Small intestine (tissue), 7 donors: ENCODE data around the gene PRKCA. TPM values are rescaled to one million over a fixed set of nuclear protein-coding genes. Genes with fewer than 3 reads are reported as not detected.
A peak's percentile ranks its signal among the peaks of the same experiment; 100 is the strongest.
"Not testable (repeated sequence)": the region's sequence is repeated elsewhere in the genome, so short reads cannot be mapped to it uniquely, and the experiment has no call there.

ENCODE experiments used
- DNase-seq, 2 donors: peaks; one replicate each; pipeline versions ENCODE4 v3.0.0 to v3.0.0-alpha.2; 2013
- FAIRE-seq: peaks from 2 replicates; lab custom pipeline; 2012; peaks lifted over from hg19 to GRCh38; lab: Jason Lieb, UNC
- H3K27ac ChIP-seq, 3 donors: one replicate each; pipeline ENCODE4 v1.5.1; 2013; ENCODE audit warnings: low read length in 2 of 3, mild to moderate bottlenecking in 2 of 3, control low read depth in 1 of 3, inconsistent platforms in 1 of 3, low read depth in 1 of 3, moderate library complexity in 1 of 3
- H3K27me3 ChIP-seq, 3 donors: one replicate each; pipeline ENCODE4 v1.6.1; 2013; ENCODE audit warnings: low read length in 3 of 3, inconsistent platforms in 1 of 3; ENCODE audit not compliant: control insufficient read depth in 3 of 3, insufficient read depth in 3 of 3
- H3K36me3 ChIP-seq, 3 donors: one replicate each; pipeline ENCODE4 v1.6.1; 2013; ENCODE audit warnings: low read length in 3 of 3, inconsistent platforms in 1 of 3, low read depth in 1 of 3, mild to moderate bottlenecking in 1 of 3, moderate library complexity in 1 of 3; ENCODE audit not compliant: control insufficient read depth in 3 of 3, insufficient read depth in 2 of 3
- H3K4me1 ChIP-seq, 3 donors: one replicate each; pipeline ENCODE4 v1.6.1; 2013; ENCODE audit warnings: low read length in 2 of 3, inconsistent platforms in 1 of 3, low read depth in 1 of 3, mild to moderate bottlenecking in 1 of 3, moderate library complexity in 1 of 3; ENCODE audit not compliant: control insufficient read depth in 3 of 3, insufficient read depth in 2 of 3
- H3K4me3 ChIP-seq, 3 donors: one replicate each; pipeline ENCODE4 v1.5.1; 2013; ENCODE audit warnings: low read length in 3 of 3, control low read depth in 1 of 3, inconsistent platforms in 1 of 3, low read depth in 1 of 3, mild to moderate bottlenecking in 1 of 3, moderate library complexity in 1 of 3
- H3K9me3 ChIP-seq, 2 donors: one replicate each; pipeline ENCODE4 v1.6.1; 2013; ENCODE audit warnings: low read depth in 1 of 2, low read length in 1 of 2; ENCODE audit not compliant: control insufficient read depth in 2 of 2, insufficient read depth in 1 of 2
- WGBS, 3 donors: extraction: QIAGEN DNeasy Blood & Tissue Kit; methylation state at CpG; one replicate each; pipeline ENCODE4 v1.1.7; 2013; 5-methylcytosine and 5-hydroxymethylcytosine counted together
- polyA plus RNA-seq, 4 donors: library from polyadenylated mRNA; stranded (reverse) in 3 of 4; unstranded in 1 of 4; fragments of 200-250 nt in 3 of 4; fragments of 120-200 nt in 1 of 4; gene quantifications; one replicate each; pipeline versions ENCODE4 v1.2.1 to v1.2.3, GENCODE V29; 2013
- donor health status: healthy with polysubstance abuse.
- donor health status: control.
- donor health status: control.
- donor health status: Bipolar disorder and iron deficiency.
- donor health status: healthy.

PRKCA gene
- polyA plus RNA-seq, 4 donors = 11.3 to 26.6 (median 22.9) TPM

- DNase-seq = no peak
- peaks cover 0 to 4% (median 0%) of the 10 kb centered on the region in 3 donors for H3K36me3 ChIP-seq
- WGBS, 3 donors = 60 to 79% (median 70%) methylated on average over 4 of the region's 4 CpGs
- H3K9me3 ChIP-seq = peaks cover 0 to 13% of the 10 kb centered on the region in 2 donors
- H3K4me3 ChIP-seq = no peak overlapping the region
- H3K27me3 ChIP-seq = no peaks in the 10 kb centered on the region
- FAIRE-seq = no peak
- no peak overlapping the region for H3K27ac ChIP-seq
- peaks cover 0 to 7% (median 0%) of the 10 kb centered on the region in 3 donors for H3K4me1 ChIP-seq
These were observed 312.1 kb downstream of the PRKCA start for GRCh38 chr17:66614469-66614868.

- DNase-seq (no peak), FAIRE-seq (no peak)
- Histone ChIP-seq H3K9me3 (no peaks in the 10 kb centered on the region), H3K27me3 (no peaks in the 10 kb centered on the region), H3K4me3 (no peak overlapping the region), H3K27ac (no peak overlapping the region), H3K4me1 (peaks cover 0 to 3% (median 0%) of the 10 kb centered on the region in 3 donors), H3K36me3 (peaks cover 0 to 2% (median 0%) of the 10 kb centered on the region in 3 donors)
- WGBS, 3 donors = 85 to 94% (median 86%) methylated on average over 6 of the region's 6 CpGs
These were observed 316.8 kb downstream of the PRKCA start for GRCh38 chr17:66619206-66619605.

GRCh38 chr17:66620528-66620927 lies 318.1 kb downstream of the PRKCA start:
- no peak for FAIRE-seq
- WGBS, 3 donors = 79 to 100% (median 86%) methylated on average over 2 of the region's 2 CpGs

GRCh38 chr17:66624630-66625029 lies 322.2 kb downstream of the PRKCA start:
- H3K4me3 ChIP-seq, H3K36me3 ChIP-seq, H3K27ac ChIP-seq, H3K4me1 ChIP-seq, DNase-seq, H3K9me3 ChIP-seq, FAIRE-seq, H3K27me3 ChIP-seq: not testable (repeated sequence)
- 86 to 91% (median 89%) methylated on average over 2 of the region's 2 CpGs for WGBS, 3 donors

More at GRCh38 chr17:66620528-66620927, 318.1 kb downstream of the PRKCA start:
- Histone ChIP-seq H3K9me3 (no peaks in the 10 kb centered on the region), H3K4me1 (no peaks in the 10 kb centered on the region), H3K4me3 (no peak overlapping the region), H3K36me3 (no peaks in the 10 kb centered on the region), H3K27ac (no peak overlapping the region), H3K27me3 (no peaks in the 10 kb centered on the region)
- DNase-seq = no peak

- Histone ChIP-seq H3K36me3 (no peaks in the 10 kb centered on the region), H3K27ac (no peak overlapping the region), H3K9me3 (no peaks in the 10 kb centered on the region), H3K27me3 (no peaks in the 10 kb centered on the region), H3K4me3 (no peak overlapping the region), H3K4me1 (no peaks in the 10 kb centered on the region)
- WGBS, 3 donors = 48 to 73% (median 63%) methylated on average over 2 of the region's 2 CpGs
- FAIRE-seq (no peak), DNase-seq (peak; percentile 17 to 27)
These were observed 322.9 kb downstream of the PRKCA start for GRCh38 chr17:66625311-66625767.

GRCh38 chr17:66627985-66628384 lies 325.6 kb downstream of the PRKCA start:
- WGBS, 3 donors = 75 to 95% (median 92%) methylated on average over 4 of the region's 4 CpGs
- Histone ChIP-seq H3K36me3 (no peaks in the 10 kb centered on the region), H3K27ac (no peak overlapping the region)

GRCh38 chr17:66629762-66630161 lies 327.3 kb downstream of the PRKCA start:
- DNase-seq = no peak
- FAIRE-seq = no peak
- Histone ChIP-seq H3K4me3 (no peak overlapping the region), H3K9me3 (no peaks in the 10 kb centered on the region), H3K27ac (no peak overlapping the region), H3K36me3 (no peaks in the 10 kb centered on the region), H3K27me3 (no peaks in the 10 kb centered on the region), H3K4me1 (no peaks in the 10 kb centered on the region)
- WGBS, 3 donors = 86 to 94% (median 87%) methylated on average over 3 of the region's 3 CpGs

More at GRCh38 chr17:66627985-66628384, 325.6 kb downstream of the PRKCA start:
- Histone ChIP-seq H3K4me3 (no peak overlapping the region), H3K4me1 (no peaks in the 10 kb centered on the region), H3K27me3 (no peaks in the 10 kb centered on the region), H3K9me3 (no peaks in the 10 kb centered on the region)
- no peak for DNase-seq
- FAIRE-seq = no peak

GRCh38 chr17:66630379-66630778 lies 328.0 kb downstream of the PRKCA start:
- no peaks in the 10 kb centered on the region for H3K27me3 ChIP-seq
- peaks cover 0 to 3% (median 0%) of the 10 kb centered on the region in 3 donors for H3K36me3 ChIP-seq
- FAIRE-seq (no peak), DNase-seq (no peak)
- H3K27ac ChIP-seq = no peak overlapping the region
- no peaks in the 10 kb centered on the region for H3K4me1 ChIP-seq
- no peaks in the 10 kb centered on the region for H3K9me3 ChIP-seq
- WGBS, 3 donors = 95 to 98% (median 98%) methylated on average over 2 of the region's 2 CpGs
- H3K4me3 ChIP-seq = no peak overlapping the region
